GM10248 (cell line): ENCODE measurements around the gene PLEKHA7.
"Not testable (repeated sequence)": the region's sequence is repeated elsewhere in the genome, so short reads cannot be mapped to it uniquely, and the experiment has no call there.

ENCODE experiments used
- CTCF ChIA-PET: fragments of 300-600 bp; sonication (Branson Sonifier 250); formaldehyde crosslinking; extraction: SDS; loops from one replicate; lab custom pipeline; 2021; ENCODE audit warnings: antibody characterized with exemption; lab: Yijun Ruan, JAX
- POLR2A ChIA-PET: fragments of 350-650 bp; sonication (Branson Sonifier 250); formaldehyde crosslinking; extraction: SDS; loops from one replicate; lab custom pipeline; 2020; ENCODE audit warnings: antibody characterized with exemption; lab: Yijun Ruan, JAX
- DNase-seq: peaks from one replicate; pipeline ENCODE4 v3.0.0; 2012; ENCODE audit errors: extremely low spot score
- TF ChIP-seq, protein P1 (sequence below): IDR thresholded peaks from 2 replicates; pipeline ENCODE4 v1.5.1; 2012; ENCODE audit warnings: mild to moderate bottlenecking, low read depth; ENCODE audit errors: extremely low read depth, missing control alignments, control extremely low read depth

PLEKHA7 gene

DNA sequence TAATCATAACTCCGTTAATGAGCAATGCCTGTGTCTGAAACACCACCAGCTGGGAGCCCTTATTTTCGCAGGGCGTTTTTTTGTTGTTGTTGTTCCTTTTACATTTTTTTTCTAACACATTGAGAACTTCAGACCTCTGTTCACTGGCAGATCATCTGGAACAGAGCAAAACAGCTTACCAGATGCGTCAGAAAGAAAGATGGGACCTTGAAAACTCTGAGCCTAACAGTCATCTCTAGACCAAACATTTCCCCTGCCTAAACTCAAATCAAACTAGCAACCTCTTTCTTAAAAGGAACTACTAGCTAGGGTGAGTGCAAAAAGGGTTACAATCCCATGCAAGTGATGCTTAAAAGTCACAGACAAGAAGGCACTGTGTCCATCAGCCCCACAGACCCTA lies 93.2 kb downstream of the PLEKHA7 start:
- ChIA-PET POLR2A (interaction anchor here (0.9 kb wide), 1 partner anchor 19 kb away, joined by 3 read pairs; no protein-coding TSS in a partner anchor), CTCF (interaction anchor here (0.7 to 3.4 kb wide), 9 partner anchors 9 to 142 kb away, joined by 3 to 17 read pairs (median 7); no protein-coding TSS in a partner anchor)
- TF ChIP-seq, protein P1, sequence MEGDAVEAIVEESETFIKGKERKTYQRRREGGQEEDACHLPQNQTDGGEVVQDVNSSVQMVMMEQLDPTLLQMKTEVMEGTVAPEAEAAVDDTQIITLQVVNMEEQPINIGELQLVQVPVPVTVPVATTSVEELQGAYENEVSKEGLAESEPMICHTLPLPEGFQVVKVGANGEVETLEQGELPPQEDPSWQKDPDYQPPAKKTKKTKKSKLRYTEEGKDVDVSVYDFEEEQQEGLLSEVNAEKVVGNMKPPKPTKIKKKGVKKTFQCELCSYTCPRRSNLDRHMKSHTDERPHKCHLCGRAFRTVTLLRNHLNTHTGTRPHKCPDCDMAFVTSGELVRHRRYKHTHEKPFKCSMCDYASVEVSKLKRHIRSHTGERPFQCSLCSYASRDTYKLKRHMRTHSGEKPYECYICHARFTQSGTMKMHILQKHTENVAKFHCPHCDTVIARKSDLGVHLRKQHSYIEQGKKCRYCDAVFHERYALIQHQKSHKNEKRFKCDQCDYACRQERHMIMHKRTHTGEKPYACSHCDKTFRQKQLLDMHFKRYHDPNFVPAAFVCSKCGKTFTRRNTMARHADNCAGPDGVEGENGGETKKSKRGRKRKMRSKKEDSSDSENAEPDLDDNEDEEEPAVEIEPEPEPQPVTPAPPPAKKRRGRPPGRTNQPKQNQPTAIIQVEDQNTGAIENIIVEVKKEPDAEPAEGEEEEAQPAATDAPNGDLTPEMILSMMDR = no peak
- no peak for DNase-seq

DNA sequence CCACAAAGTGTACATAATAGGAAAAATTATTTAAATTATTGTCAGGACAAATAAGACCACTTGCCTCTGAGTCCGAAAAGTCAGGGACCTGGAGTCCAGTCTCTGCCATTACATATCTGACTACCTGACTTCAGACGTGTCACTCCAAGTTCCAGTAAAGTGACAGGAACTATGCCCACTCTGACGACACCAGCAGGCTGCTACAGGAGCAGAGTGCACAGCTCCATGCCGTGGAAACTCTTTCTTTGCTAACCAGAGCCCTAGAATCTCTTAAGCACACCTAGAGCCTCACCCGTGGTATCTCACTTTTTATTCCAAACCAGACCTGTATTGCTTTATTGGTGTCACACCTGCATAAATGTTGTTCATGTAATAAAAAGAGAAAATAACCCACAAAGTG lies 93.7 kb downstream of the PLEKHA7 start:
- DNase-seq = no peak
- TF ChIP-seq, protein P1 = no peak
- ChIA-PET POLR2A (interaction anchor here (0.9 kb wide), 1 partner anchor 19 kb away, joined by 3 read pairs; no protein-coding TSS in a partner anchor), CTCF (interaction anchor here (1.1 to 2.4 kb wide), 3 partner anchors 10 to 100 kb away, joined by 3 to 12 read pairs (median 8); no protein-coding TSS in a partner anchor)

DNA sequence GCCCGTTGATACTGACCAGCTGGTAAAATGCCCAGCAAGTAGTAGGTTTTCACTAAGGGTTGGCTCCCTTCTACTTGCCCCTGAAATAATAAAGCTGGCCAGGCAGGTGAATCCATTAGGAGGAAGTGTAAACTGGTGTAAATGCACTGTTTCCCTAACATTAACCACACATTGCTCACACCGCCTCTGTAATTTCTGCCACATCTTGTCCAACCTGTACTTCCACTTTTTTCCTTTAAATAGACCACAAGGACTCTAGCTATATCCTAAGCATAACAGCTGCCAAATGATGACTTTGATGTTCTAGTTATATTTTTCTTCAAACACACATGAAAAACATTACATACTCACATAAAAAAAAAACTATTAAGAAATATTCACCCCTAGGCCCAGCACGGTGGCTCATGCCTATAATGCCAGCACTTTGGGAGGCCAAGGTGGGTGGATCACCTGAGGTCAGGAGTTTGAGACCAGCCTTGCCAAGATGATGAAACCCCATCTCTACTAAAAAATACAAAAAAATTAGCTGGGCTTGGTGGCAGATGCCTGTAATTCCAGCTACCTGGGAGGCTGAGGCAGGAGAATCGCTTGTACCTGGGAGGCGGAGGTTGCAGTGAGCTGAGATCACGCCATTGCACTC lies 95.6 kb downstream of the PLEKHA7 start:
- CTCF ChIA-PET = interaction anchor here (0.9 to 2.2 kb wide), 3 partner anchors 16 to 145 kb away, joined by 3 to 7 read pairs (median 5); no protein-coding TSS in a partner anchor
- DNase-seq, POLR2A ChIA-PET: not testable (repeated sequence)

DNA sequence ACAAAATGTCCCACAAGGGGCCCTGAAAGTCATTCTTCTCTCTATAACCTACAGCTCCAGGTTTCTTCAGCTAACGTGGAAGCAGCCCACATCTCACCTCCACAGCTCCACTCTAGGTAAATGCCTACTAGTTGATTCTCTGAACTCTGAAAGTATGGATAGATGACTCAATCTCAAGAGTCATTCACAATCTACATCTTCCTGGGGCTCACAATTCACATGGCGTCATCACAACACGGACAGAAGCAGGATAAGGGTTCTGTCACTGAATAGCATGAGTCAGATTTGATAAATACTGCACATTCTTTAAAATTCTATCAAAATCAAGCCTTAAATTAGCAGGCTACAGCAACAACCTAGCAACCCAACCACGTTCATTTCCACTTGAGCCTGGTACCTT lies 96.3 kb downstream of the PLEKHA7 start:
- POLR2A ChIA-PET = no interaction called here
- TF ChIP-seq, protein P1 = no peak
- DNase-seq = no peak
- CTCF ChIA-PET = interaction anchor here (2.2 kb wide), 1 partner anchor 16 kb away, joined by 7 read pairs; no protein-coding TSS in a partner anchor

DNA sequence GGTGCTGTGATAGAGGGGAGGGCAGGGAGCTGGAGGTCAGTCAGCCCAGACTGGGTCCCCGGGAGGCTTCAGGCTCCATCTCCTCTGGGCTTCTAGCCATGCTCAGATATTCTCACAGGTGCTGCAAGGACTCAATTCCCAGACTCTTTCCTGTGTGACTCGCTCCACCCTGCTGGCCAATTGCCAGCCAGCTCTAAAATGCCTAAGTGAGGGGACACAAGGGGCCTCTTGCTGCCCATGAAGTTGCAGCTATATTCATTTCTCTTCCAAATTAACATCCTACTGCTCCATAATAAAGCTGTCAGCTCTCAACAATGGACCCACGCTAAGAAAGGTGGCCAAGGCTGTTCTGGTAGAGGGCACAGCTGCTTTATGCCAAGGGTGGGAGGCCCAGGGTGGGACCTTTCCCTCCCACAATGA lies 101.5 kb downstream of the PLEKHA7 start:
- no peak for DNase-seq
- TF ChIP-seq, protein P1 = no peak
- ChIA-PET POLR2A (no interaction called here), CTCF (interaction anchor here (0.8 to 3.6 kb wide), 9 partner anchors 9 to 102 kb away, joined by 3 to 22 read pairs (median 4); no protein-coding TSS in a partner anchor)

DNA sequence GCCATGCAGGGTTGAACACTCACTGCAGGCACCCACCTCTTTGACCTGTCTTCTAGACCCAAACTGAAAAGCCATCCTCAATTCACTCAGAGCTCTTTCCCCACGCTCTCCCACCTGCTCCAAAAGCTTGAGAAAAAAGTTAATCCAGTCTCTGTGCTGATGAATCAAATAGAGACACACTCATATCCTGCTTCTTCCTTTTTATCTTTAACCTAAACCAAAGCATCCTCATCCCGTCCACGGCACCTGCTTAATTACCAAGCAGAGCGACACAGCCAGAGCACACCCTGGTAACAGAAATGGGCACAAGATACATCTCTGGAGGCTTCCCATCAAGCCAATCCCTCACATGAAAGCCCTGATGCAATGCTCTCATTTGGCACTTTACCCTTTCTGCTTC lies 102.6 kb downstream of the PLEKHA7 start:
- ChIA-PET POLR2A (interaction anchor here (0.6 kb wide), 1 partner anchor 141 kb away, joined by 5 read pairs; no protein-coding TSS in a partner anchor), CTCF (interaction anchor here (1.0 to 3.6 kb wide), 8 partner anchors 9 to 152 kb away, joined by 3 to 22 read pairs (median 4); no protein-coding TSS in a partner anchor)
- TF ChIP-seq, protein P1 = no peak
- no peak for DNase-seq

DNA sequence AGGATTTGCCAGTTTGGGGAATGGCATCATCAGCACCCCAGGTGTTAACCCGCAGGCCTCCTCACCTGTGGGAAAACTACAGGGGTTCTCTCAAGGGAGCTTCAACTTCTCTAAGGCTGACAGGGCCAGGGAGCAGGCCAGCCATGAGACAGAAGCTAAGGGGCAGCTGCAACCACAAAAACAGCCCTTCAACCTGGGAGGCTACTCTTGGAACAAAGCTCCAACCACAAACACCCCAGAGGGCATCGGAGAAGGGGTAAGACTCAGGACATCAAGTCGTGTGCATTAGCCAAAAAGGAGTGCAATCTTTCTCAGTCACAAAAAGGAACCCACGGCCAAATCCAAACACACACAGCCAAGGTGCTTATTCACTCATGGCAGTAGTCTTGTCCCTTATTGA lies 103.0 kb downstream of the PLEKHA7 start:
- TF ChIP-seq, protein P1 = no peak
- POLR2A ChIA-PET = no interaction called here
- DNase-seq = no peak
- CTCF ChIA-PET = interaction anchor here (1.0 to 3.6 kb wide), 8 partner anchors 9 to 152 kb away, joined by 3 to 22 read pairs (median 4); no protein-coding TSS in a partner anchor
